B cell (primary cell): ENCODE measurements around the gene NUCB2. TPM values are rescaled to one million over a fixed set of nuclear protein-coding genes. Genes with fewer than 3 reads are reported as not detected.

ENCODE experiments used
- ATAC-seq: fragments of 200-7000 bp; cut with Tn5 transposase; one replicate; pipeline ENCODE4 v1.10.0; 2021; ENCODE audit warnings: low read depth, mild to moderate bottlenecking, moderate number of reproducible peaks, moderate library complexity
- CTCF ChIA-PET: fragments of 350-600 bp; sonication (Branson Sonifier 250); formaldehyde crosslinking; loops from one replicate; lab custom pipeline; 2021; ENCODE audit warnings: antibody characterized with exemption, inconsistent platforms; lab: Charles Lee
- POLR2A ChIA-PET: fragments of 350-600 bp; sonication (Branson Sonifier 250); formaldehyde crosslinking; loops from one replicate; lab custom pipeline; 2021; ENCODE audit warnings: antibody characterized with exemption; lab: Charles Lee
- DNase-seq: peaks from one replicate; pipeline ENCODE4 v3.0.0; 2013
- H2AFZ ChIP-seq: 2 replicates; pipeline ENCODE4 v1.6.1; 2012; ENCODE audit warnings: mild to moderate bottlenecking, low read depth, low read length; ENCODE audit not compliant: insufficient read depth, poor library complexity, severe bottlenecking
- H3K27ac ChIP-seq, 2 donors: 1 replicate in 1 of 2; 2 replicates in 1 of 2; pipeline ENCODE4 v1.5.1; 2012 to 2013; ENCODE audit warnings: low read length in 2 of 2, mild to moderate bottlenecking in 2 of 2, moderate library complexity in 1 of 2
- H3K27me3 ChIP-seq, 4 experiments: fragments of 200-600 bp in 1 of 4; sonication (generic) in 1 of 4; replicated peaks in 1 of 4; 1 replicate in 2 of 4; 2 replicates in 2 of 4; pipeline versions ENCODE4 v1.6.1 to v1.7.0; 2013 to 2016; ENCODE audit warnings: low read length in 3 of 4, mild to moderate bottlenecking in 2 of 4, mixed read lengths in 1 of 4, moderate library complexity in 1 of 4; ENCODE audit not compliant: insufficient read depth in 4 of 4, control insufficient read depth in 3 of 4; ENCODE audit errors: control extremely low read depth in 1 of 4
- H3K36me3 ChIP-seq, 2 experiments: replicated peaks in 1 of 2; 1 replicate in 1 of 2; 2 replicates in 1 of 2; pipeline versions ENCODE4 v1.6.1 to v1.7.1; 2013; ENCODE audit warnings: low read length in 1 of 2; ENCODE audit not compliant: insufficient read depth in 2 of 2, control insufficient read depth in 1 of 2; ENCODE audit errors: control extremely low read depth in 1 of 2, extremely low read depth in 1 of 2
- H3K4me1 ChIP-seq, 2 donors: fragments of 200-600 bp in 1 of 2; sonication (generic) in 1 of 2; 1 replicate in 1 of 2; 2 replicates in 1 of 2; pipeline versions ENCODE4 v1.5.1 to v1.6.1; 2013 to 2017; ENCODE audit warnings: low read length in 2 of 2; ENCODE audit not compliant: control insufficient read depth in 2 of 2, insufficient read depth in 2 of 2
- H3K4me2 ChIP-seq: replicated peaks from 2 replicates; pipeline ENCODE3; 2012; ENCODE audit warnings: mild to moderate bottlenecking, low read depth, low read length; ENCODE audit not compliant: poor library complexity, severe bottlenecking
- H3K4me3 ChIP-seq, 5 experiments: fragments of 200-600 bp in 1 of 5; sonication (generic) in 1 of 5; 1 replicate in 3 of 5; 2 replicates in 2 of 5; pipeline versions ENCODE4 v1.5.1 to v1.7.0; 2011 to 2016; ENCODE audit warnings: low read length in 4 of 5, mild to moderate bottlenecking in 4 of 5, low read depth in 2 of 5, control low read depth in 1 of 5, moderate library complexity in 1 of 5; ENCODE audit not compliant: insufficient read depth in 1 of 5; ENCODE audit errors: control extremely low read depth in 1 of 5, extremely low read depth in 1 of 5
- H3K79me2 ChIP-seq: fragments of 200-600 bp; sonication (generic); one replicate; pipeline ENCODE4 v1.6.0; 2016; ENCODE audit warnings: low read length; ENCODE audit not compliant: control insufficient read depth, insufficient read depth
- H3K9ac ChIP-seq: fragments of 200-600 bp; sonication (generic); 2 replicates; pipeline ENCODE4 v1.6.1; 2017; ENCODE audit warnings: mild to moderate bottlenecking, low read length, moderate library complexity
- H3K9me3 ChIP-seq, 3 donors: one replicate each; pipeline versions ENCODE4 v1.6.1 to v1.7.1; 2013; ENCODE audit warnings: low read length in 2 of 3; ENCODE audit not compliant: control insufficient read depth in 2 of 3, insufficient read depth in 1 of 3; ENCODE audit errors: control extremely low read depth in 1 of 3
- H4K20me1 ChIP-seq: 2 replicates; pipeline ENCODE4 v1.6.0; 2012; ENCODE audit warnings: mild to moderate bottlenecking, low read length; ENCODE audit not compliant: insufficient read depth, control insufficient read depth, poor library complexity, severe bottlenecking
- H3K27ac Mint-ChIP-seq: one replicate; pipeline ENCODE4 v1.8.0; 2021; ENCODE audit warnings: mixed read lengths
- H3K27me3 Mint-ChIP-seq: one replicate; pipeline ENCODE4 v1.8.0; 2021; ENCODE audit warnings: mixed read lengths
- H3K4me1 Mint-ChIP-seq: one replicate; pipeline ENCODE4 v1.8.0; 2021; ENCODE audit warnings: mixed read lengths
- H3K4me3 Mint-ChIP-seq: one replicate; pipeline ENCODE4 v1.8.0; 2021; ENCODE audit warnings: mixed read lengths
- H3K9me3 Mint-ChIP-seq: one replicate; pipeline ENCODE4 v1.8.0; 2022; ENCODE audit warnings: mixed read lengths; ENCODE audit not compliant: insufficient read depth
- CTCF ChIP-seq: fragments of 200-600 bp; IDR thresholded peaks from one replicate; pipeline ENCODE4 v1.8.0; 2022; ENCODE audit warnings: antibody characterized with exemption, mild to moderate bottlenecking
- EZH2 ChIP-seq: IDR thresholded peaks from 2 replicates; pipeline ENCODE4 v1.6.1; 2012; ENCODE audit warnings: borderline replicate concordance, low read depth, mild to moderate bottlenecking, moderate library complexity, low read length; ENCODE audit not compliant: insufficient read depth, poor library complexity, severe bottlenecking
- WGBS: methylation state at CpG from one replicate; pipeline ENCODE4 v1.1.5; 2013; ENCODE audit warnings: missing lambda C conversion rate; ENCODE audit not compliant: insufficient coverage; 5-methylcytosine and 5-hydroxymethylcytosine counted together
- intact Hi-C: fragments of 100-400 bp; cut with micrococcal nuclease; formaldehyde crosslinking; loops from one replicate; pipeline ENCODE4 v1.10.0; 2022
- polyA plus RNA-seq: library from polyadenylated mRNA; depleted of rRNA; stranded (reverse); fragments of >200 nt; gene quantifications from 2 replicates; pipeline ENCODE4 v1.2.3, GENCODE V29; 2012
- total RNA-seq, 2 donors: library from RNA; stranded (reverse); fragments of 120-200 nt in 1 of 2; gene quantifications; 1 replicate in 1 of 2; 2 replicates in 1 of 2; pipeline versions ENCODE4 v1.2.3 to v1.2.4, GENCODE V29; 2013 to 2022

NUCB2 gene
- total and polyA plus RNA-seq, 2 donors (not counting 1 experiment from before 2014, with no cell fraction given), result 1.8 to 6.8 TPM

- Histone ChIP-seq H3K79me2 (no peaks in the 10 kb centered on the region), H3K27ac (no peak overlapping the region), H3K9me3 (no peaks in the 10 kb centered on the region), H3K4me1 (no peaks in the 10 kb centered on the region), H2AFZ (no peak overlapping the region), H3K4me2 (no peak overlapping the region), H4K20me1 (no peaks in the 10 kb centered on the region), H3K36me3 (no peaks in the 10 kb centered on the region), H3K4me3 (no peak overlapping the region), H3K27me3 (peaks cover 0 to 2% (median 0%) of the 10 kb centered on the region in 4 experiments), H3K9ac (no peak overlapping the region)
- CTCF ChIA-PET, result no interaction called here
- intact Hi-C loops, result no loop called here
- Mint-ChIP-seq H3K9me3 (no peaks in the 10 kb centered on the region), H3K27ac (no peak overlapping the region), H3K4me1 (no peaks in the 10 kb centered on the region), H3K27me3 (peaks cover 16% of the 10 kb centered on the region), H3K4me3 (no peak overlapping the region)
- no CpG with 5 or more reads among the region's 4 CpGs for WGBS
- TF ChIP-seq EZH2 (no peak), CTCF (no peak)
- POLR2A ChIA-PET, result no interaction called here
- ATAC-seq (no peak), DNase-seq (no peak)
Observed at GRCh38 chr11:17252704-17253103, 23.8 kb upstream of the NUCB2 start.

- Mint-ChIP-seq H3K4me1 (no peaks in the 10 kb centered on the region), H3K27ac (no peak overlapping the region), H3K9me3 (no peaks in the 10 kb centered on the region), H3K27me3 (peaks cover 11% of the 10 kb centered on the region), H3K4me3 (no peak overlapping the region)
- ChIA-PET CTCF (no interaction called here), POLR2A (no interaction called here)
- peaks cover 0 to 2% (median 0%) of the 10 kb centered on the region in 4 experiments for H3K27me3 ChIP-seq
- H3K4me2 ChIP-seq, result no peak overlapping the region
- no peak for ATAC-seq
- H3K79me2 ChIP-seq, result no peaks in the 10 kb centered on the region
- no peak for DNase-seq
- H4K20me1 ChIP-seq, result no peaks in the 10 kb centered on the region
- WGBS, result no CpG with 5 or more reads among the region's 3 CpGs
- H3K36me3 ChIP-seq, result no peaks in the 10 kb centered on the region
- H3K27ac ChIP-seq, result no peak overlapping the region
- intact Hi-C loops, result no loop called here
- no peak overlapping the region for H3K9ac ChIP-seq
- H3K4me3 ChIP-seq, result no peak overlapping the region
- H2AFZ ChIP-seq, result no peak overlapping the region
- H3K9me3 ChIP-seq, result no peaks in the 10 kb centered on the region
- H3K4me1 ChIP-seq, result no peaks in the 10 kb centered on the region
- TF ChIP-seq CTCF (no peak), EZH2 (no peak)
Observed at GRCh38 chr11:17256512-17256911, 20.0 kb upstream of the NUCB2 start.
